Nephron (organoid): Measurements from ENCODE around the gene MAP3K20.

Experiments
- H3K27ac Mint-ChIP-seq, 3 experiments: 2 replicates each; pipeline ENCODE4 v1.8.0; 2020; ENCODE audit warnings: mixed read lengths in 3 of 3, mild to moderate bottlenecking in 2 of 3, moderate library complexity in 1 of 3
- H3K27me3 Mint-ChIP-seq: 2 replicates; pipeline ENCODE4 v1.8.0; 2021; ENCODE audit warnings: low read depth, mild to moderate bottlenecking, moderate library complexity, mixed read lengths
- H3K36me3 Mint-ChIP-seq: 2 replicates; pipeline ENCODE4 v1.8.0; 2020; ENCODE audit warnings: low read depth, mixed read lengths
- H3K4me1 Mint-ChIP-seq: 2 replicates; pipeline ENCODE4 v1.8.0; 2020; ENCODE audit warnings: mixed read lengths
- H3K4me3 Mint-ChIP-seq, 3 experiments: 2 replicates each; pipeline ENCODE4 v1.8.0; 2020; ENCODE audit warnings: mild to moderate bottlenecking in 3 of 3, mixed read lengths in 3 of 3, moderate library complexity in 2 of 3
- H3K9me3 Mint-ChIP-seq: 2 replicates; pipeline ENCODE4 v1.8.0; 2020; ENCODE audit warnings: mixed read lengths
- CTCF ChIP-seq, 3 experiments: fragments of 200-600 bp; sonication (generic); IDR thresholded peaks; one replicate each; pipeline ENCODE4 v1.5.0; 2021; ENCODE audit warnings: antibody characterized with exemption in 3 of 3; ENCODE audit not compliant: unreplicated experiment in 3 of 3

The MAP3K20 gene

GRCh38 chr2:173235947-173236803, 160.5 kb downstream of the MAP3K20 start:
- Mint-ChIP-seq H3K4me1 (peaks cover 6% of the 10 kb centered on the region), H3K27ac (no peak overlapping the region), H3K27me3 (peaks cover 5% of the 10 kb centered on the region), H3K9me3 (no peaks in the 10 kb centered on the region), H3K36me3 (peaks cover 52% of the 10 kb centered on the region), H3K4me3 (no peak overlapping the region)
- TF ChIP-seq CTCF (IDR thresholded peaks at IDR 0.05; ENCODE audit: unreplicated experiment in 3 of 3), result no peak

DNA sequence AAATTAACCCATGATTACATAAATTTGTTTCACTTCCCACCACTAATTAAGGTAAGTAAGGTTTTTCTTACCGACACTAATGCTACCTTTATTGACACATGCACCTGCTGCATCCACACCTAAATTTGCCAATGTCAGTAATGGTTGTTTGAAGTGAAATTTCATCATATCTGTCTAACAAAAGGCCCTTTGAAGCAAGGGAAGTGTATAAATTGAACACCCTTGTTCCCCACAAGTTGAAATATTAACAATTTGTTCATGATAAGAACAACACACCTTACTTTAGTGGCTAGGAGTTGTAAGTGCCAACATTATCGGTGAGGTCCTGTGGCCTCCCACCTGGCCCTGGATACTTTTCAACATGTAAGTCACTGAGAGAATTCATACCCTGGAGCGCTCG, 162.7 kb downstream of the MAP3K20 start:
- peaks cover 45% of the 10 kb centered on the region for H3K36me3 Mint-ChIP-seq
- H3K4me1 Mint-ChIP-seq, result no peaks in the 10 kb centered on the region
- peaks cover 5% of the 10 kb centered on the region for H3K27me3 Mint-ChIP-seq
- no peaks in the 10 kb centered on the region for H3K9me3 Mint-ChIP-seq
- TF ChIP-seq CTCF (IDR thresholded peaks at IDR 0.05; ENCODE audit: unreplicated experiment in 3 of 3), result no peak
- H3K27ac Mint-ChIP-seq, result no peak overlapping the region
- H3K4me3 Mint-ChIP-seq, result no peak overlapping the region

- Mint-ChIP-seq H3K27me3 (peaks cover 5% of the 10 kb centered on the region), H3K9me3 (no peaks in the 10 kb centered on the region), H3K27ac (no peak overlapping the region), H3K4me3 (no peak overlapping the region), H3K36me3 (peaks cover 41% of the 10 kb centered on the region), H3K4me1 (no peaks in the 10 kb centered on the region)
- no peak for TF ChIP-seq CTCF (IDR thresholded peaks at IDR 0.05; ENCODE audit: unreplicated experiment in 3 of 3)
Observed at GRCh38 chr2:173238831-173239230, 163.2 kb downstream of the MAP3K20 start.

GRCh38 chr2:173239644-173240043, 164.0 kb downstream of the MAP3K20 start:
- no peak for TF ChIP-seq CTCF (IDR thresholded peaks at IDR 0.05; ENCODE audit: unreplicated experiment in 3 of 3)
- Mint-ChIP-seq H3K27ac (no peak overlapping the region), H3K4me1 (no peaks in the 10 kb centered on the region)

DNA sequence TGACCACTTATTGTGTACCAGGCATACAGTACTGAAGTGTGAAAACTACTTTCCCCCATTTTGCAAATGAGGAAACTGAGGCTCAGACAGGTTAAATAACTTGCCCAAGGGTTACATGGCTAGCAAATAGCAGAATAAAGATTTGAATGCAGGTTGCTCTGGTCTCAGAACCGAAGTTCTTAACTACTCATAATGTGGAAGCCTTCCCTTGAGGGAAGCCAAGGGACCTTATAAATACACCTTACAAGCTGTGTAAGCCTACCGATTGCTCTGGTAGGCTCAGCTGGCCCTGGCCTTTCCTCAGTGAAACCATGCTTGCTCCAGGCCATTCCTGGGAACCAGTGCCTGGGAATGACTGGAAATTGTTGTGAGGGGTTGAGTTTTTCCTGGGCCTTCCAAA, 164.4 kb downstream of the MAP3K20 start:
- Mint-ChIP-seq H3K9me3 (no peaks in the 10 kb centered on the region), H3K4me3 (no peak overlapping the region)

More at GRCh38 chr2:173239644-173240043, 164.0 kb downstream of the MAP3K20 start:
- Mint-ChIP-seq H3K36me3 (peaks cover 33% of the 10 kb centered on the region), H3K27me3 (peaks cover under 1% of the 10 kb centered on the region), H3K9me3 (no peaks in the 10 kb centered on the region), H3K4me3 (no peak overlapping the region)

More for the DNA sequence above, 164.4 kb downstream of the MAP3K20 start:
- Mint-ChIP-seq H3K27me3 (no peaks in the 10 kb centered on the region), H3K27ac (no peak overlapping the region), H3K36me3 (peaks cover 29% of the 10 kb centered on the region), H3K4me1 (no peaks in the 10 kb centered on the region)
- TF ChIP-seq CTCF (IDR thresholded peaks at IDR 0.05; ENCODE audit: unreplicated experiment in 3 of 3), result no peak
